ENCODE data around the gene C6orf58. TPM values are rescaled to one million over a fixed set of nuclear protein-coding genes. Genes with fewer than 3 reads are reported as not detected.
A peak's percentile ranks its signal among the peaks of the same experiment; 100 is the strongest.

C6orf58 gene
- total RNA-seq, 2 experiments from 2014 or later: not detected

DNA sequence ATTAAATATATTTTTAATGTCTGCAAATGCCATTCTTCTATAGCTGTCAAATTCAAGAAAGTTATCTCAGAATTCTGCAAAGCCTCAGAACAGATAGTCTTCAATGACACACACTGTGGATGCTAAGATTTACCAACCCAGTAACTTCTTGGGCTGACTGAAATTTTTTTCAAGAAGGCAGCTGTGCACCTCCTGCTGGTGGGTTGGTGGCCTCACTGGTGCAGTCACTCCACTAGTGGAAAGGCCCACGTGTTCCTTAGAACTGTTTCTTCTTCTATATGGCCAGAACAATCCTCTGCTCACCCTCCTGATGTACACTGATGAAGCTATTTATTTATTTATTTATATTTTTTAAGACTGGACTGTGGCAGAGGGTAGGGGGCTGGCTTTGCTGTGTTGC, 29.8 kb upstream of the C6orf58 start:
- H3K9me3 Mint-ChIP-seq: no peaks in the 10 kb centered on the region
- no peak overlapping the region for H3K27ac Mint-ChIP-seq
- no peaks in the 10 kb centered on the region for H3K4me1 Mint-ChIP-seq (ENCODE audit: low read depth)
- H3K4me3 Mint-ChIP-seq: no peak overlapping the region
- intact Hi-C loops (cut with micrococcal nuclease): loop anchor here (10.0 kb wide), 1 partner anchor 362 kb away; no protein-coding TSS in a partner anchor
- peaks cover 16% of the 10 kb centered on the region for H3K27me3 Mint-ChIP-seq
- peak; percentile 51 for ATAC-seq
- CTCF ChIA-PET: interaction anchor here (0.9 to 3.9 kb wide), 4 partner anchors 9 to 85 kb away, joined by 3 to 15 read pairs (median 10); no protein-coding TSS in a partner anchor
- no peaks in the 10 kb centered on the region for H3K36me3 Mint-ChIP-seq (ENCODE audit: low read depth)
- TF ChIP-seq, protein P1, sequence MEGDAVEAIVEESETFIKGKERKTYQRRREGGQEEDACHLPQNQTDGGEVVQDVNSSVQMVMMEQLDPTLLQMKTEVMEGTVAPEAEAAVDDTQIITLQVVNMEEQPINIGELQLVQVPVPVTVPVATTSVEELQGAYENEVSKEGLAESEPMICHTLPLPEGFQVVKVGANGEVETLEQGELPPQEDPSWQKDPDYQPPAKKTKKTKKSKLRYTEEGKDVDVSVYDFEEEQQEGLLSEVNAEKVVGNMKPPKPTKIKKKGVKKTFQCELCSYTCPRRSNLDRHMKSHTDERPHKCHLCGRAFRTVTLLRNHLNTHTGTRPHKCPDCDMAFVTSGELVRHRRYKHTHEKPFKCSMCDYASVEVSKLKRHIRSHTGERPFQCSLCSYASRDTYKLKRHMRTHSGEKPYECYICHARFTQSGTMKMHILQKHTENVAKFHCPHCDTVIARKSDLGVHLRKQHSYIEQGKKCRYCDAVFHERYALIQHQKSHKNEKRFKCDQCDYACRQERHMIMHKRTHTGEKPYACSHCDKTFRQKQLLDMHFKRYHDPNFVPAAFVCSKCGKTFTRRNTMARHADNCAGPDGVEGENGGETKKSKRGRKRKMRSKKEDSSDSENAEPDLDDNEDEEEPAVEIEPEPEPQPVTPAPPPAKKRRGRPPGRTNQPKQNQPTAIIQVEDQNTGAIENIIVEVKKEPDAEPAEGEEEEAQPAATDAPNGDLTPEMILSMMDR (IDR thresholded peaks at IDR 0.05): no peak
- POLR2A ChIA-PET: no interaction called here
- DNase-seq: peak; percentile 37

DNA sequence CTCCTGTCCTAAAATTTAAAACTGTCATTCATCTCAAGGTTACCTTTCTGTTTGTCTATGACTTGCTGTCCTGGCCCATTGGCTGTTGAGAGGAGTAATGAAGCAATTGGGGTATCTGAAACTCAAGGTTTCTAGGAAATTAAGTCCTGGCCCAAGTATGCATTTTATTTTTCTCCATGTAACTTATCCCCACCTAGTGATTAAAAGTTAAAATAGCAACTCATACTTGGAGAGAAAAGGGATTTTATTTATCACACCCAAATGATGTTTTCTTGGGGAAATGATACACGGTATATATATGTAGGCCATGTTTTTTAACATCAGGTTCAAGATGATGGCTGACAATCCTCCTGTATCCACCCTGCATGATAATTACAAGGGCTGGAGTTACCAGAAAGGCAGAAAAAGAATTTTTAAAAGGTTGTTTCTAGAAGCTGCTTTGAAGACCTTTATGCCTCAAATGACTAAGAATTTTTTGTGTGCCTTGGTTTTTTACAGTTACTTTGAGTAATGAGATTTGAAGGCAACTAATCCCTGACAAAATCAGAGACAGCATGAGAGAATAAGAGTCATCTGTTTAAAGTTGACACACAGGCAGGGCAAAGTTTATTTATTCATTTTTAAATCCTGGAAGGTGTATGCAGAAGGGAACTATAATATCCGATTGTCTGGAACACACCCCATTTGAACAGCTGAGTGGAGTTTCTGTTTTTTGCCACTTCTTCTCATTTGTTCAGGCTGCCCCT, 28.9 kb upstream of the C6orf58 start:
- TF ChIP-seq, protein P1 (IDR thresholded peaks at IDR 0.05): no peak
- H3K27me3 Mint-ChIP-seq: peaks cover 18% of the 10 kb centered on the region
- intact Hi-C loops (cut with micrococcal nuclease): loop anchor here (10.0 kb wide), 1 partner anchor 363 kb away; no protein-coding TSS in a partner anchor
- no peak overlapping the region for H3K4me3 Mint-ChIP-seq
- H3K36me3 Mint-ChIP-seq (ENCODE audit: low read depth): no peaks in the 10 kb centered on the region
- ChIA-PET POLR2A (no interaction called here), CTCF (interaction anchor here (0.9 to 3.9 kb wide), 6 partner anchors 9 to 357 kb away, joined by 3 to 15 read pairs (median 3); no protein-coding TSS in a partner anchor)
- DNase-seq: no peak
- no peaks in the 10 kb centered on the region for H3K4me1 Mint-ChIP-seq (ENCODE audit: low read depth)
- H3K27ac Mint-ChIP-seq: no peak overlapping the region
- H3K9me3 Mint-ChIP-seq: no peaks in the 10 kb centered on the region
- no peak for ATAC-seq

DNA sequence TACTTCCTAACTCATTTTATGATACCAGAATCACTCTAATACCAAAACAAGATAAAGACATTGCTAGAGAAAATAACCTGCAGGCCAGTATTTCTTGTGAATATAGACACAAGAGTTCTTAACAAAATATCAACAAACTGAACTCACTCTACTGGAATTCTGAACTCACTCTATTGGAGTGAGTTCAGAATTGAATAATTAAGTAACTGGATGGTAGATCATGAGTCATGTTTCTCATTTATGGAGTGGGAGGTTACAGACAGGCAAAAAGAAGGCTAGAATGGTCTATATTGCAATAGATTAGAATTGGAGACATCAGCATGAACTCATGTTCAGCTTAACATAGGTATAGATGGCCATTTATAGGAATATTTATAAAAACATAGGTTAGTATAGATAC, 26.6 kb upstream of the C6orf58 start:
- TF ChIP-seq, protein P1 (IDR thresholded peaks at IDR 0.05): no peak
- no peak overlapping the region for H3K27ac Mint-ChIP-seq
- DNase-seq: no peak
- CTCF ChIA-PET: no interaction called here
- H3K36me3 Mint-ChIP-seq (ENCODE audit: low read depth): no peaks in the 10 kb centered on the region
- ATAC-seq: no peak
- no peak overlapping the region for H3K4me3 Mint-ChIP-seq
- peaks cover 14% of the 10 kb centered on the region for H3K27me3 Mint-ChIP-seq
- intact Hi-C loops (cut with micrococcal nuclease): loop anchor here (10.0 kb wide), 1 partner anchor 94 kb away; no protein-coding TSS in a partner anchor
- no peaks in the 10 kb centered on the region for H3K4me1 Mint-ChIP-seq (ENCODE audit: low read depth)
- no peaks in the 10 kb centered on the region for H3K9me3 Mint-ChIP-seq
- POLR2A ChIA-PET: no interaction called here

DNA sequence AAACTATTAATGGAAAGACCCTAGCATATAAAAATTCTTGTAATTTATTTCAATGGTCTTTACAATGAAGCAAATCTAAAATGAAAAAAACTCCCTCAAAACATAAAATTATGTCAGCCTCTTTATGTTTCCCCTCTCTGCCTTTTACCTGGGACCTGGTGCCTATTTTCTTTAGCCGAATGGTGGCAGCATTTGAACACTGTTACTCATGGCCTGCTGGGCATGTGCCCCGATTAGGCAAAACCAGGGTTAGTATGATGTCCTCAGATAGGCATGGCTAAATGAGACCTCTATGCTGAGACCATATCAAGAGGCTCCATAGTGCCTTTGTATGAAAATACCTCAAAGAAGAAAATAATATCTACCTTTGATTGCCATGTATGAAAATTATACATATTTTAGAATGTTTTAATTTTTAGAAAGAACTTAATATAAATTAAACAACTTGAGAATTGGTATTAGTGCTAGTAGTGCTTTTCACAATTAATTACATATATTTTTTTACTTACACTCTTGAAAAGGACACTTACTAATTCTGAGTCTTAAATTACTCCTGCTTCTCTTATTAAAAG, 22.5 kb upstream of the C6orf58 start:
- intact Hi-C loops (cut with micrococcal nuclease): loop anchor here (10.0 kb wide), 1 partner anchor 90 kb away; no protein-coding TSS in a partner anchor
- ATAC-seq (peak; percentile 37), DNase-seq (peak; percentile 43)
- ChIA-PET CTCF (interaction anchor here (0.7 to 0.8 kb wide), 2 partner anchors 38 to 89 kb away, joined by 3 read pairs; no protein-coding TSS in a partner anchor), POLR2A (no interaction called here)
- no peaks in the 10 kb centered on the region for H3K9me3 Mint-ChIP-seq
- H3K27ac Mint-ChIP-seq: no peak overlapping the region
- H3K4me3 Mint-ChIP-seq: no peak overlapping the region
- no peaks in the 10 kb centered on the region for H3K36me3 Mint-ChIP-seq (ENCODE audit: low read depth)
- TF ChIP-seq, protein P1 (IDR thresholded peaks at IDR 0.05): no peak
- H3K27me3 Mint-ChIP-seq: peaks cover 16% of the 10 kb centered on the region
- no peaks in the 10 kb centered on the region for H3K4me1 Mint-ChIP-seq (ENCODE audit: low read depth)

DNA sequence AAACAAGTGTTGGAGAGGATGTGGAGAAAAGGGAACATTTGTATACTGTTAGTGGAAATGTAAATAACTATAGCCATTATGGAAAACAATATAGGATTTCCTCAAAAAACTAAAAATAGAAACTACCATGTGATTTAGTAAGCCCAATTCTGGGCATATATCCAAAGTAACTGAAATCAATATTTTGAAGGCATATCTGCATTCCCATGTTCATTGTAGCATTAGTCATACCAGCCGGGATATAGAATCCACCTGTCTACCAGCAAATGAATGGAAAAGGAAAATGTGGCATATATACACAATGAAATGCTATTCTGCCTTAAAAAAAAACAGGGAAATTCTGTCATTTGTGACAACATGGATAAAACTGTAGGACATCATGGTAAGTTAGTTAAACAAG, 15.3 kb upstream of the C6orf58 start:
- POLR2A ChIA-PET: no interaction called here
- no peak overlapping the region for H3K27ac Mint-ChIP-seq
- DNase-seq: no peak
- CTCF ChIA-PET: no interaction called here
- TF ChIP-seq, protein P1 (IDR thresholded peaks at IDR 0.05): no peak
- H3K27me3 Mint-ChIP-seq: peaks cover 11% of the 10 kb centered on the region
- H3K36me3 Mint-ChIP-seq (ENCODE audit: low read depth): no peaks in the 10 kb centered on the region
- H3K9me3 Mint-ChIP-seq: no peaks in the 10 kb centered on the region
- no peak overlapping the region for H3K4me3 Mint-ChIP-seq
- ATAC-seq: no peak
- no peaks in the 10 kb centered on the region for H3K4me1 Mint-ChIP-seq (ENCODE audit: low read depth)
- intact Hi-C loops (cut with micrococcal nuclease): no loop called here

Measured in activated CD8-positive, alpha-beta T cell treated with anti-CD3 and anti-CD28 coated beads for 36 hours (primary cell).